GM19099 (cell line): Measurements from ENCODE around the gene SRP9.

Experiments used
- POLR2A ChIP-seq: IDR thresholded peaks from 3 replicates; pipeline ENCODE4 v1.6.1; 2011; ENCODE audit warnings: low read depth; ENCODE audit not compliant: insufficient read length; ENCODE audit errors: extremely low read depth

Gene SRP9

DNA sequence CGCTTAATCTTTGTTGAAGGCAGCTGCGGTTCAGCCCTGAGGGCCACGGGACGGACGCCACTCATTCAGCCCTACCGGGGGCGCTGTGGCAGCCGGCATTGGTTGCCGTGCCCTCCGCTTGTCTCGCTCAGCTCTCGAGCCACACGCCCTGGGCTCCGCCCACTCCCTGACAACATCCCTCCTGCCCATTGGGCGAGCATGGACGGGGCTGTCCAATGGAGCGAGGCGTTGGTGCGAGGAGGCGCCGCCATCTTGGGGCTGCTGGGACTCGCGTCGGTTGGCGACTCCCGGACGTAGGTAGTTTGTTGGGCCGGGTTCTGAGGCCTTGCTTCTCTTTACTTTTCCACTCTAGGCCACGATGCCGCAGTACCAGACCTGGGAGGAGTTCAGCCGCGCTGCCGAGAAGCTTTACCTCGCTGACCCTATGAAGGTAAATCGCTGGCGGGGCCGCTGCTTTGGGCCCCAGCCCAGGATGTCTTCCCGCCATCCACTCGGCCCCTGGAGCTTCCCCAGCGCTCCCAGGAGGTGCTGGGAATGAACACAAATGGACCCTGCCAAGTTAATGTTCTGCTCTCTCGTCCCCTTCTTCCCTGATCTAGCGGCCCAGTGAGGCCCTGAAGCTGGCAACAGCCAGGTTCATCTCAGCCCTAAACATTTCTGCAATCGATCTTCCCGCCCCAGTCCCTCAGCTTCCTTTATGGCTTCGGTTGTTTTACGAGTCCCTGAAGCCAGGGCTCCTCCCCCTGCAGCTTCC lies at the start of gene SRP9:
Gene SRP9 (plus strand): TSS at position 244 of the 754 bp plus-strand sequence. CDS start 115 bp downstream, at position 359.
- peak; percentile 77 for TF ChIP-seq POLR2A

GRCh38 chr1:225731491-225731890 lies 46.1 kb upstream of the SRP9 start:
- no peak for TF ChIP-seq POLR2A

GRCh38 chr1:225733254-225733653 lies 44.4 kb upstream of the SRP9 start:
- TF ChIP-seq POLR2A: no peak

DNA sequence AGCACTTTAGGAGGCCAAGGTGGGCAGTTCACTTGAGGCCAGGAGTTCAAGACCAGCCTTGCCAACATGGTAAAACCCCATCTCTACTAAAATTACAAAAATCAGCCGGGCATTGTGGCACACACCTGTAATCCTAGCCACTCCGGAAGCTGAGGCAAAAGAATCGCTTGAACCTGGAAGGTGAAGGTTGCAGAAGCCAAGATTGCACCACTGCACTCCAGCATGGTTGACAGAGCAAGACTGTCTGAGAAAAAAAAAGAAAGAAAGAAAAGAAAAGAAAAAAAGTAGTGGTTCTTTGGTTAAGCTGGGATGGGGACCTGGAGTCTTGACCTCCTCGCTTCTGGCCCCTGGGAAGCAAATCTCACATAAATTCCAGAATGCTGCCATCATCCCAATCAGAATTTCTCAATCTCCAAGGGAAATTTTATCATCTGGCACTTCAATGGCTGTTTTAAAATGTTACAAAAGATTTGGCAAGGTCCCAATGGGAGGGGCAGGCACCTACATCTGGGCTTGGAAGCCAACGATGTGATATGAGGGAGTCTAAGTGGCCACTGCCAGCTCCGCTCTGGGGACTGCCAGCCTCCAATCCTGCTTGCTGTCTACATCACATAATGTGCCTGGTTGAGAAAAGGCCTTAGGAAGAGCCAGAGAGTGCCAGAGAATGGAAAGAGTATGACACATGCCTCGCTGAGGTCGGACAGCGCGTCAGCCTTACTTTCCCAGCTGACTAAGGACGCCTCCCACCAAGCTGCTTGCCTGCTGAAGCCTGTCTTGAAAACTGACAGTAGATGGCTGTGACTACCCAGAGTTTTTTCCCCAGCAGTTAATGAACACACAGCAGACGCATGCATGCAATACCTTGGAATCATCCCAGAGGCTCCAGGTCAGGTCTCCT lies 42.1 kb upstream of the SRP9 start:
- TF ChIP-seq POLR2A: no peak

DNA sequence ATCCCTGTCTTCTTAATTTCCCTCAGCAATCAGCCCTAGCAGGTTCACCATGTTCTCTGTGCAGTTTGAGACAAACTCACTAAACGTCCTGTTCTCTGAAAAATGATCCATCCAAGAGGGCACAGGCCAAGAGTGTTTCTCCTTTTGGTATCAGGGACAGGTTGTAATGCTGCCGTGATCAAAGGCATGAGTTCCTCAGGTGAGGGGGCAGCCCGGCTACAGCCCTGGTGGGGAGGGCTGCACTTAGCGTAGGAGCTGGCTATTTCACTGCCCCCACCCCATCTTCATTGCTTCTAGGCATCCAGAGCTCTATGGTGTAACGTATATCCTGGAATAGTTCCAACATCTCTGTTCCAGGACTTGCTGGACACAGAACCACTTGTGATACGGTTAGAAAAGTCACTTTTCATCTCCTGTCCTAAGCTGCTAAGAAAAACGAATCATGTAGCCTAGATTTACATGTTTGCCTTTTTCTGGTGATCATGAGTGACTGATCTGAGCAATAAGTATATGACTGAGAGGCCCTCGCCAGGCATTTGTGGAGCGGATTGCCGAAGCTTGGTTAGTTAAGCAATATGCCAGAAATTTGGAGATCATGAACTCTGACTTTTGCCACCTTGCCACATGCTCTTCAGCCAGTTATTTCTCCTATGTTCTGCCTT lies 41.1 kb upstream of the SRP9 start:
- TF ChIP-seq POLR2A: no peak

GRCh38 chr1:225737161-225737560 lies 40.5 kb upstream of the SRP9 start:
- TF ChIP-seq POLR2A: no peak

- no peak for TF ChIP-seq POLR2A
Observed at GRCh38 chr1:225737866-225738265, 39.8 kb upstream of the SRP9 start.

DNA sequence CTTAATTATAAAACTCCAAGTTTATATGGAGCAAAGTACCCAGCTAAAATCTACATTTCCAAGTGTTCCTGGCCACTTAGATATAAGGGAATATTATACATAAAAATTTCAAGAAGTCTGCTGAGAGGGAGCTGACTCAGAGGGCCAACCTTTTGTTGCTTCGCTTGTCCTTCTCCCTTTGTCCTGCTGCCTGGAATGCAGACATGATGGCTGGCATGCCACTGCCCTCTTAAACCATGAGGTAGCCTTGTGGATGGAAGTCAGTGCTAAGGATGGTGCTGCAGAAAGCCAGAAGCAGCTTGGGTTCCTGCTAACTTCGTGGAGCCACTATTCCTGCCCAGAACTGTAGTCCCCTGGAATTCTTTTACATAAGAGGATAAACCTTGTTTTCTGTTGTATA lies 38.9 kb upstream of the SRP9 start:
- no peak for TF ChIP-seq POLR2A

GRCh38 chr1:225739542-225740107 lies 38.0 kb upstream of the SRP9 start:
- TF ChIP-seq POLR2A: no peak

DNA sequence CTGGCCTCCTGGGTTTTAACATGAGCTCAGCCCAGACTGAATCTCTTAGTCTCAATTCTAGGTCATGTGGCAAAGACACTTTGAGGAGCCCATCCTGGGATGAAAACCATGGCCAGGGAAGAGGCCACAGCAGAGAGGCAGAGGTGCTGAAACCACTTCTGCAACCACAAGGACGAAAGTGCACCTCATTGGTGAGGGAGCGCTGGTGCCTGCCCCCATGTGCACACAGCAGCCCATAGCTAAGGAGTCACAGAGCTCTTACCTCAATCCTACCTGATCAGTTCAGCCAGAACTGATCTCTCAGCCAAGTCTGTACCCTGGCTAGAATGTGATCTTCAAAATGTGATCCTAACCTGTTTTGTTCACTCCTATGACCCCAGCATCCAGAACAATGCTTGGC lies 32.9 kb upstream of the SRP9 start:
- no peak for TF ChIP-seq POLR2A

DNA sequence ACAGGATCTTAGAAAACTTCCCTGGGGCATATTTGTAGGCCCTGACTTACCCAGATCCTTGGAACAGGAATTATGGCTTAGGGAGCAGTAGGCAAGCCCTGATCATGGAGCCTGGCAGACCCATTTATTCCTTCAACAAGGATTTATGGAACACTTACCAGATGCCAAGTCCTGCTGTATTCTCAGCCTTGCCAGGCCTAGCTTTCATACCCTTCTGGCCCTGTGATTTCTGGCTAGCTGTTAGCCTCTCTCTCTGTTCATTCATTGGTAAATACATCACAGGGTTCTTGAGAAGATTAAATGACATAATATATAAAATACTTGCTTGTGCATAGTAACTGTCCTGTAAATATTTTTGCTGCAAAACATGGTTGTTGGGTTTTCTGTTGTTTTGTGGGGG lies 32.4 kb upstream of the SRP9 start:
- TF ChIP-seq POLR2A: no peak

GRCh38 chr1:225746361-225747179 lies 31.1 kb upstream of the SRP9 start:
- no peak for TF ChIP-seq POLR2A

GRCh38 chr1:225747566-225747965 lies 30.1 kb upstream of the SRP9 start:
- TF ChIP-seq POLR2A: no peak

- no peak for TF ChIP-seq POLR2A
Observed at GRCh38 chr1:225748529-225748928, 29.1 kb upstream of the SRP9 start.
